T-cell (primary cell): ENCODE results near the gene SMCHD1. TPM values are rescaled to one million over a fixed set of nuclear protein-coding genes. Genes with fewer than 3 reads are reported as not detected.

Experiments used
- ATAC-seq, 4 experiments: fragments of 200-7000 bp in 3 of 4; fragments of 150-1000 bp in 1 of 4; cut with Tn5 transposase; replicated peaks in 1 of 4; 1 replicate in 3 of 4; 2 replicates in 1 of 4; pipeline ENCODE4 v1.10.0; 2021; ENCODE audit warnings: moderate library complexity in 3 of 4, mild to moderate bottlenecking in 2 of 4, moderate number of reproducible peaks in 1 of 4
- CTCF ChIA-PET, 2 donors: fragments of 300-600 bp; sonication (Branson Sonifier 250); formaldehyde crosslinking; loops; one replicate each; lab custom pipeline; 2022; ENCODE audit warnings: antibody characterized with exemption in 2 of 2; lab: Charles Lee
- POLR2A ChIA-PET, 2 donors: fragments of 300-600 bp; sonication (Branson Sonifier 250); formaldehyde crosslinking; loops; one replicate each; lab custom pipeline; 2022; ENCODE audit warnings: antibody characterized with exemption in 2 of 2; lab: Charles Lee
- DNase-seq, 35 experiments: peaks; one replicate each; pipeline versions ENCODE4 v3.0.0 to v3.0.0-alpha.2; 2013 to 2023
- H3K27ac ChIP-seq: one replicate; pipeline ENCODE4 v1.5.1; 2013; ENCODE audit warnings: low read length
- H3K27me3 ChIP-seq, 2 experiments: replicated peaks in 1 of 2; 1 replicate in 1 of 2; 2 replicates in 1 of 2; pipeline versions ENCODE4 v1.6.1 to v1.7.0; 2013; ENCODE audit warnings: low read length in 1 of 2, mixed read lengths in 1 of 2; ENCODE audit not compliant: control insufficient read depth in 2 of 2, insufficient read depth in 2 of 2; ENCODE audit errors: extremely low read depth in 1 of 2
- H3K36me3 ChIP-seq, 2 donors: 1 replicate in 1 of 2; 2 replicates in 1 of 2; pipeline versions ENCODE4 v1.6.1 to v1.7.0; 2013; ENCODE audit warnings: low read length in 1 of 2; ENCODE audit not compliant: control insufficient read depth in 2 of 2, insufficient read depth in 1 of 2; ENCODE audit errors: extremely low read depth in 1 of 2
- H3K4me1 ChIP-seq, 2 experiments: 1 replicate in 1 of 2; 2 replicates in 1 of 2; pipeline versions ENCODE4 v1.6.1 to v1.7.0; 2013; ENCODE audit warnings: low read length in 2 of 2, mixed read lengths in 1 of 2; ENCODE audit not compliant: insufficient read depth in 2 of 2, control insufficient read depth in 1 of 2; ENCODE audit errors: extremely low read depth in 1 of 2
- H3K4me3 ChIP-seq, 2 donors: 1 replicate in 1 of 2; 2 replicates in 1 of 2; pipeline versions ENCODE4 v1.5.1 to v1.7.0; 2013; ENCODE audit warnings: mild to moderate bottlenecking in 2 of 2, low read length in 1 of 2, moderate library complexity in 1 of 2; ENCODE audit not compliant: control insufficient read depth in 1 of 2; ENCODE audit errors: extremely low read depth in 1 of 2
- H3K9me3 ChIP-seq: 2 replicates; pipeline ENCODE4 v1.7.0; 2013
- H3K27ac Mint-ChIP-seq, 2 donors: one replicate each; pipeline ENCODE4 v1.8.0; 2020 to 2021; ENCODE audit warnings: mild to moderate bottlenecking in 2 of 2, mixed read lengths in 2 of 2
- H3K27me3 Mint-ChIP-seq, 2 donors: one replicate each; pipeline ENCODE4 v1.8.0; 2021 to 2022; ENCODE audit warnings: mixed read lengths in 2 of 2
- H3K36me3 Mint-ChIP-seq: one replicate; pipeline ENCODE4 v1.8.0; 2021; ENCODE audit warnings: mixed read lengths
- H3K4me1 Mint-ChIP-seq, 3 donors: one replicate each; pipeline ENCODE4 v1.8.0; 2020 to 2022; ENCODE audit warnings: mixed read lengths in 3 of 3, mild to moderate bottlenecking in 1 of 3
- H3K4me3 Mint-ChIP-seq, 3 donors: one replicate each; pipeline ENCODE4 v1.8.0; 2020 to 2022; ENCODE audit warnings: mild to moderate bottlenecking in 3 of 3, mixed read lengths in 3 of 3, moderate library complexity in 3 of 3
- H3K9me3 Mint-ChIP-seq, 3 donors: one replicate each; pipeline ENCODE4 v1.8.0; 2020 to 2022; ENCODE audit warnings: mixed read lengths in 3 of 3
- WGBS: methylation state at CpG from one replicate; pipeline ENCODE4 v1.1.5; 2013; ENCODE audit warnings: missing lambda C conversion rate; ENCODE audit not compliant: insufficient coverage; 5-methylcytosine and 5-hydroxymethylcytosine counted together
- total RNA-seq, 35 experiments: library from RNA in 6 of 35; stranded (reverse) in 6 of 35; fragments of 120-200 nt in 1 of 35; gene quantifications; one replicate each; pipeline versions ENCODE4 v1.2.1 to v1.2.4 and lab custom pipeline; 2013 to 2026

The SMCHD1 gene
- total RNA-seq (100 to 1,000 TPM; 179 to 423 (median 206) TPM), total RNA-seq (lab: John Stamatoyannopoulos, UW) (364 to 2,267 (median 799) reads per million in 29 experiments)
- total RNA-seq (2013) = 342 TPM

GRCh38 chr18:2655178-2655953 is at the start of gene SMCHD1:
Gene SMCHD1, plus strand, starts transcription at chr18:2655726. Its CDS starts 350 bp downstream, at chr18:2656076.
- peak within 1 kb of the TSS; percentile 100 for H3K27ac ChIP-seq
- H3K36me3 Mint-ChIP-seq = peaks cover 15% of the 10 kb centered on the region
- ChIA-PET POLR2A (interaction anchor here (0.5 to 4.6 kb wide), 21 partner anchors 12 to 592 kb away, joined by 3 to 120 read pairs (median 4); partner anchors contain the start of genes NDC80 (in 2 of the 2), METTL4 (in 1 of the 2) and MYL12A (in 1 of the 2)), CTCF (interaction anchor here in 1 of 2 donors (2.6 to 3.6 kb wide), 3 partner anchors 18 to 66 kb away, joined by 11 to 19 read pairs (median 14); no protein-coding TSS in a partner anchor)
- no peaks in the 10 kb centered on the region for H3K36me3 ChIP-seq
- H3K27ac Mint-ChIP-seq = peak within 1 kb of the TSS; percentile 93 to 97
- no peaks in the 10 kb centered on the region for H3K9me3 ChIP-seq
- no peaks in the 10 kb centered on the region for H3K27me3 ChIP-seq
- peak within 1 kb of the TSS; percentile 95 to 97 (median 96) for H3K4me3 Mint-ChIP-seq
- peak; percentile 76 to 86 (median 79) for ATAC-seq
- H3K9me3 Mint-ChIP-seq = no peaks in the 10 kb centered on the region
- peak within 1 kb of the TSS; percentile 94 to 97 for H3K4me3 ChIP-seq
- H3K4me1 Mint-ChIP-seq = peaks cover 37 to 48% (median 42%) of the 10 kb centered on the region in 3 donors
- peaks cover 16 to 31% of the 10 kb centered on the region in 2 experiments for H3K4me1 ChIP-seq
- peak; percentile 72 to 95 (median 83) for DNase-seq
- 0% methylated on average over 99 of the region's 100 CpGs for WGBS
- H3K27me3 Mint-ChIP-seq = no peaks in the 10 kb centered on the region

DNA sequence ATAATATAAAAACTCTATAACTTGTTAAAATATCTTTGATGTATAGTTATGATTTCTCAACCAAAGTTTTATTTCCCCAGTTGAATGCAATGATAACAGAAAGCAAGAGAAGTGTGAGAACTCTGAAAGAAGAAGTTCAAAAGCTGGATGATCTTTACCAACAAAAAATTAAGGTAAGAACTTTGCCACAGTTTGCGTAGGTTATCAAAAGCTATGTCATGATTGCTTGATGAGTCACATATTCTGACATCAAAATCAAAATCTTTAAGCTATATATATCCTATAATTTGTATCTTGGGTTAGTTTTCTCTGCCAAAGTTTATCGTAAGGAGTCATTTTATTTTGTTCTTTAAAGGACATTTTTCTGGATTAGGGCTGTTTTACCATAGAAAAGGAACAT is 49.2 kb upstream of the SMCHD1 start:
- no peaks in the 10 kb centered on the region for H3K9me3 Mint-ChIP-seq
- no peaks in the 10 kb centered on the region for H3K9me3 ChIP-seq
- POLR2A ChIA-PET = interaction anchor here (0.6 to 4.5 kb wide), 11 partner anchors 14 to 317 kb away, joined by 3 to 60 read pairs (median 5); partner anchors contain the start of gene SMCHD1 (in 1 of the 2)
- H3K27me3 Mint-ChIP-seq = no peaks in the 10 kb centered on the region
- ATAC-seq (peak in 2 of 4 experiments; percentile 33 to 79), DNase-seq (peak in 1 of 35 experiments; percentile 55)
- H3K36me3 ChIP-seq = no peaks in the 10 kb centered on the region
- H3K36me3 Mint-ChIP-seq = peaks cover 2% of the 10 kb centered on the region
- H3K4me1 Mint-ChIP-seq = peaks cover 55 to 62% (median 56%) of the 10 kb centered on the region in 3 donors
- peak overlapping the region; percentile 26 to 59 (median 32) for H3K4me3 Mint-ChIP-seq
- H3K27ac ChIP-seq = peak overlapping the region; percentile 91
- WGBS = no CpG with 5 or more reads among the region's 2 CpGs
- H3K4me1 ChIP-seq = peaks cover 10 to 34% of the 10 kb centered on the region in 2 experiments
- peak overlapping the region; percentile 83 to 92 for H3K27ac Mint-ChIP-seq
- no peak overlapping the region for H3K4me3 ChIP-seq
- no peaks in the 10 kb centered on the region for H3K27me3 ChIP-seq
- CTCF ChIA-PET = interaction anchor here (0.7 to 2.2 kb wide), 7 partner anchors 19 to 50 kb away, joined by 3 to 37 read pairs (median 3); partner anchors contain the start of genes METTL4 (in 2 of the 2), NDC80 (in 2 of the 2) and SMCHD1 (in 1 of the 2)

DNA sequence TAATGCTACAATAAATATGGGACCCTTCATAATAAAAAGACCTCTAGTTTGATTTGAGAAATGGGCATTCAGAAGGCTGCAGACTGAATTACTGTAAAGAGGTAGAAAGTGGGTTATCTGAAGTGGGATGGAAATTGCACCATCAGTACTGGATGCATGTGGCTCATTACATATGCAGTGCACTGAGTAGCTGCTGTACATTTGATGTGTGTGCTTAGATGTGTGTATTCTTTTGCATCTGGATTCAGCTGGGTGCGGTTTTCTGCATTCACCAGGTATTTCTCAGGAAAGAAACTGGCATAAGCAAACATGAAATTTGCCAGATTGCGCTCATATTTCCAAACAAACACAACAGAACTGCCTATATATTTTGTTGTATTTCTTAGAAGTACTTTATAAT is 45.9 kb upstream of the SMCHD1 start:
- Histone ChIP-seq H3K36me3 (no peaks in the 10 kb centered on the region), H3K27ac (no peak overlapping the region), H3K27me3 (no peaks in the 10 kb centered on the region), H3K9me3 (no peaks in the 10 kb centered on the region), H3K4me1 (peaks cover 4 to 28% of the 10 kb centered on the region in 2 experiments), H3K4me3 (no peak overlapping the region)
- peak in 1 of 4 experiments; percentile 61 for ATAC-seq
- Mint-ChIP-seq H3K27me3 (no peaks in the 10 kb centered on the region), H3K4me1 (peaks cover 35 to 46% (median 41%) of the 10 kb centered on the region in 3 donors), H3K27ac (peak overlapping the region; percentile 15 to 82), H3K36me3 (peaks cover 14% of the 10 kb centered on the region), H3K4me3 (no peak overlapping the region), H3K9me3 (peaks cover 0 to under 1% (median 0%) of the 10 kb centered on the region in 3 donors)
- ChIA-PET POLR2A (interaction anchor here (0.6 to 4.5 kb wide), 2 partner anchors 11 to 27 kb away, joined by 3 to 60 read pairs; no protein-coding TSS in a partner anchor), CTCF (interaction anchor here in 1 of 2 donors (1.0 kb wide), 1 partner anchor 22 kb away, joined by 3 read pairs; no protein-coding TSS in a partner anchor)
- WGBS = no CpG with 5 or more reads among the region's 2 CpGs
- no peak for DNase-seq

- ATAC-seq (no peak), DNase-seq (no peak)
- POLR2A ChIA-PET = no interaction called here
- H3K9me3 ChIP-seq = no peaks in the 10 kb centered on the region
- 100% methylated on average over 2 of the region's 5 CpGs for WGBS
- no peaks in the 10 kb centered on the region for H3K36me3 ChIP-seq
- H3K4me1 ChIP-seq = peaks cover 0 to 20% of the 10 kb centered on the region in 2 experiments
- H3K27ac ChIP-seq = no peak overlapping the region
- Mint-ChIP-seq H3K9me3 (peaks cover 2 to 10% (median 4%) of the 10 kb centered on the region in 3 donors), H3K4me1 (peaks cover 26 to 37% (median 31%) of the 10 kb centered on the region in 3 donors), H3K27me3 (no peaks in the 10 kb centered on the region), H3K36me3 (peaks cover 23% of the 10 kb centered on the region), H3K4me3 (no peak overlapping the region), H3K27ac (peak overlapping the region in 1 of 2 donors; percentile 34)
- no peak overlapping the region for H3K4me3 ChIP-seq
- no peaks in the 10 kb centered on the region for H3K27me3 ChIP-seq
- CTCF ChIA-PET = interaction anchor here in 1 of 2 donors (0.6 kb wide), 1 partner anchor 41 kb away, joined by 6 read pairs; no protein-coding TSS in a partner anchor
These were observed 45.0 kb upstream of the SMCHD1 start for GRCh38 chr18:2610549-2610948.

- Histone ChIP-seq H3K27me3 (no peaks in the 10 kb centered on the region), H3K27ac (no peak overlapping the region), H3K9me3 (no peaks in the 10 kb centered on the region), H3K36me3 (no peaks in the 10 kb centered on the region), H3K4me1 (peaks cover 0 to 6% of the 10 kb centered on the region in 2 experiments), H3K4me3 (no peak overlapping the region)
- Mint-ChIP-seq H3K36me3 (peaks cover 31% of the 10 kb centered on the region), H3K9me3 (peaks cover 2 to 10% (median 4%) of the 10 kb centered on the region in 3 donors), H3K4me3 (no peak overlapping the region), H3K27me3 (no peaks in the 10 kb centered on the region), H3K4me1 (peaks cover 13 to 26% (median 17%) of the 10 kb centered on the region in 3 donors), H3K27ac (no peak overlapping the region)
- ChIA-PET POLR2A (interaction anchor here in 1 of 2 donors (0.6 kb wide), 1 partner anchor 20 kb away, joined by 3 read pairs; no protein-coding TSS in a partner anchor), CTCF (no interaction called here)
- DNase-seq (no peak), ATAC-seq (no peak)
- WGBS = no CpG with 5 or more reads among the region's 1 CpG
These were observed 42.5 kb upstream of the SMCHD1 start for GRCh38 chr18:2612996-2613395.
